Progenitor cell of endocrine pancreas (in vitro differentiated cells): ENCODE measurements around the gene CCHCR1. TPM values are rescaled to one million over a fixed set of nuclear protein-coding genes. Genes with fewer than 3 reads are reported as not detected.

Experiments used
- DNase-seq: peaks from one replicate; pipeline ENCODE4 v3.0.0; 2021; ENCODE audit warnings: low spot score; ENCODE audit not compliant: unreplicated experiment
- H3K27ac Mint-ChIP-seq: 2 replicates; pipeline ENCODE4 v1.8.0; 2021; ENCODE audit warnings: mild to moderate bottlenecking, moderate library complexity, mixed read lengths
- H3K27me3 Mint-ChIP-seq: 2 replicates; pipeline ENCODE4 v1.8.0; 2021; ENCODE audit warnings: mixed read lengths
- H3K36me3 Mint-ChIP-seq: 2 replicates; pipeline ENCODE4 v1.8.0; 2022; ENCODE audit warnings: mixed read lengths; ENCODE audit not compliant: insufficient read depth
- H3K4me1 Mint-ChIP-seq: 2 replicates; pipeline ENCODE4 v1.8.0; 2021; ENCODE audit warnings: low read depth, mixed read lengths
- H3K4me3 Mint-ChIP-seq: 2 replicates; pipeline ENCODE4 v1.8.0; 2021; ENCODE audit warnings: low read depth, mild to moderate bottlenecking, moderate library complexity, mixed read lengths
- H3K9me3 Mint-ChIP-seq: 2 replicates; pipeline ENCODE4 v1.8.0; 2021; ENCODE audit warnings: low read depth, mixed read lengths
- CTCF ChIP-seq: fragments of 200-600 bp; sonication (generic); IDR thresholded peaks from one replicate; pipeline ENCODE4 v1.5.0; 2021; ENCODE audit warnings: antibody characterized with exemption, mild to moderate bottlenecking; ENCODE audit not compliant: unreplicated experiment
- total RNA-seq: library from RNA; stranded (reverse); gene quantifications from 2 replicates; pipeline ENCODE4 v1.2.1, GENCODE V29; 2021

Gene CCHCR1
- total RNA-seq, 1 donor from 2014 or later: 47.2 TPM

GRCh38 chr6:31096215-31096614 lies 61.4 kb downstream of the CCHCR1 start:
- no peak overlapping the region for H3K27ac Mint-ChIP-seq
- DNase-seq: no peak
- peaks cover 3% of the 10 kb centered on the region for H3K4me1 Mint-ChIP-seq
- no peaks in the 10 kb centered on the region for H3K36me3 Mint-ChIP-seq
- H3K4me3 Mint-ChIP-seq: no peak overlapping the region
- no peak for TF ChIP-seq CTCF
- H3K27me3 Mint-ChIP-seq: no peaks in the 10 kb centered on the region
- no peaks in the 10 kb centered on the region for H3K9me3 Mint-ChIP-seq

- H3K36me3 Mint-ChIP-seq: no peaks in the 10 kb centered on the region
- TF ChIP-seq CTCF: no peak
- no peak overlapping the region for H3K27ac Mint-ChIP-seq
- H3K9me3 Mint-ChIP-seq: no peaks in the 10 kb centered on the region
- H3K4me1 Mint-ChIP-seq: peaks cover 3% of the 10 kb centered on the region
- DNase-seq: no peak
- H3K4me3 Mint-ChIP-seq: no peak overlapping the region
- no peaks in the 10 kb centered on the region for H3K27me3 Mint-ChIP-seq
Observed at GRCh38 chr6:31094389-31094881, 63.2 kb downstream of the CCHCR1 start.

GRCh38 chr6:31092769-31093505 lies 64.7 kb downstream of the CCHCR1 start:
- Mint-ChIP-seq H3K4me3 (no peak overlapping the region), H3K27ac (no peak overlapping the region), H3K4me1 (peaks cover 3% of the 10 kb centered on the region), H3K36me3 (no peaks in the 10 kb centered on the region), H3K9me3 (no peaks in the 10 kb centered on the region), H3K27me3 (no peaks in the 10 kb centered on the region)
- TF ChIP-seq CTCF: no peak
- no peak for DNase-seq

Other genes with a start within 250 kb of the CCHCR1 start
- 73.0 and 74.7 TPM in 2 replicates for gene GTF2H4, start 249.6 kb downstream of the CCHCR1 start, total RNA-seq
- gene VARS2, start 243.6 kb downstream of the CCHCR1 start, total RNA-seq: 56.3 and 58.0 TPM in 2 replicates
- 1.0 and 2.6 TPM in 2 replicates for gene SFTA2, start 225.6 kb downstream of the CCHCR1 start, total RNA-seq
- gene MUCL3, start 216.8 kb downstream of the CCHCR1 start, total RNA-seq: 0.05 TPM in 1 of 2 replicates, not detected in the other
- not detected in 2 replicates for gene MUC21, start 174.1 kb downstream of the CCHCR1 start, total RNA-seq
- not detected in 2 replicates for gene MUC22, start 147.3 kb downstream of the CCHCR1 start, total RNA-seq
- gene C6orf15, start 45.2 kb downstream of the CCHCR1 start, total RNA-seq: not detected in 2 replicates
- gene PSORS1C1, start 43.0 kb downstream of the CCHCR1 start, total RNA-seq: not detected in 2 replicates
- not detected in 2 replicates for gene CDSN, start 37.4 kb downstream of the CCHCR1 start, total RNA-seq
- not detected in 2 replicates for gene PSORS1C2, start 18.7 kb downstream of the CCHCR1 start, total RNA-seq
- gene TCF19, start 787 bp upstream of the CCHCR1 start, total RNA-seq: 9.3 and 9.6 TPM in 2 replicates
- 0.49 and 1.6 TPM in 2 replicates for gene POU5F1, start 12.9 kb upstream of the CCHCR1 start, total RNA-seq
- gene HLA-C, start 114.3 kb upstream of the CCHCR1 start, total RNA-seq: 137 and 141 TPM in 2 replicates
- gene HLA-B, start 199.4 kb upstream of the CCHCR1 start, total RNA-seq: 28.2 and 43.4 TPM in 2 replicates
- 8.9 and 10.1 TPM in 2 replicates for gene MICA, start 245.8 kb upstream of the CCHCR1 start, total RNA-seq